GM10266 (cell line): ENCODE measurements around the gene SLC35B1.

ENCODE experiments used
- DNase-seq: peaks from one replicate; pipeline ENCODE4 v3.0.0; 2012; ENCODE audit errors: extremely low spot score
- CTCF ChIP-seq: IDR thresholded peaks from 2 replicates; pipeline ENCODE4 v1.5.1; 2012; ENCODE audit warnings: mild to moderate bottlenecking, low read depth; ENCODE audit not compliant: control insufficient read depth, insufficient read depth; ENCODE audit errors: missing control alignments

Gene SLC35B1

GRCh38 chr17:49695698-49696232 is 12.0 kb downstream of the SLC35B1 start:
- DNase-seq, result no peak
- no peak for TF ChIP-seq CTCF

DNA sequence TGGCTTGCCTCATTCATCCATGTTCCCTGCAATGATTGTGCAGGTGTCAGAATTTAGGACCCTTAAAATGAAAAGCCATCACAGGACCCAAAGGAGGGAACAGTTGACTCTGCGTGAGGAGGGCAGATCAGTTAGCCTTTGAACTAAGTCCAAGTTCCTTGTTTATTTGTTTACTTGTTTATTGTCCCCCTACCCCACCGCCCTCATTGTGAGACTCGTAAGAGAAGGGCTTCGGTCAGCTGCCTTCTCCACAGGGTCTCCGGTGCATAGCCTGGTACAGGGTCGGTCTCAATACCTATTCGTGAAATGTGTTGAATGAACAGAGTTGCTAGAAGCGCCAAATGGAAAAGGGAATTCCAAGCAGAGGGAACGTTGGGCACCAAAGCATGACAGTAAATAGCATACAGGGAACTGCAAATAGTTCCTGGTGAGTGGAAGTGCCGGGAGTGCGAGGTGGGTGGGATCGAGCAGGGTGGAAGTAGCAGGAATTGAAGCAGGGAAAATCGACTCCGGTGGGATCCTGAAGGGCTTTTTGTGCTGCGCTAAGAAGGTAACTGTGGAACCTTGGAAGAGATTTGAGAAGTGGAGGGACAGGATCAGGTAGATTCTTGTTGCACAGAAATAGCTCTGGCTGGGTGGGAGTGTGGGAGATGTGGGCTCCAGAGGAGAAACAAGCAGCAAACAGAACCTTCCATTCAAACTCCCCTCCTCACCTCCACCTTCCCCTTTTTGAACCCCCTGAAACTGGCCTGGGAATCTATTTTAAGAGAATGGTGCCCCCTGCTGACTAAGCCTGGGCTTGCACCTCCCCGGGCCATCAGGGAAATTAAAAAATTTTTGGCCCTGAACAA is 12.7 kb downstream of the SLC35B1 start:
- TF ChIP-seq CTCF, result peak; percentile 81
- DNase-seq, result peak; percentile 56

DNA sequence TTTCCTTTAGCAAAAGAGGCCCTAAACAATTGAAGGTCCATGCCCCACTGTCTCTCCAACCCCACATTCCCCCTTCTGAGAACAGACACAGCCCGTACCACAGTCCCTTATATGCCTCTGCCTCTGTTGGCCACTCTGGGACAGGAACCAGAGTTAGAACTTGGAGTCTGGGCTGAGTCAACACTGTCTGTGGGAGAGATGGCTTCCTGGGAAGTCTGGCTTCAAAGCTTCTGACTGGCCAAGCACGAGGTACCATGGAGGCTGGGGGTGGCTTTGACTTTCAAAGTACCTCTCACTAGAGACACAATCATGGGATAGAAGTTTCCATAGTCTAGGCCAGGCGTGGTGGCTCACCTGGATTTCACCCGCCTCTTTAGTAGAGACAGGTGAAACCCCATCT is 15.0 kb downstream of the SLC35B1 start:
- TF ChIP-seq CTCF, result no peak
- no peak for DNase-seq

DNA sequence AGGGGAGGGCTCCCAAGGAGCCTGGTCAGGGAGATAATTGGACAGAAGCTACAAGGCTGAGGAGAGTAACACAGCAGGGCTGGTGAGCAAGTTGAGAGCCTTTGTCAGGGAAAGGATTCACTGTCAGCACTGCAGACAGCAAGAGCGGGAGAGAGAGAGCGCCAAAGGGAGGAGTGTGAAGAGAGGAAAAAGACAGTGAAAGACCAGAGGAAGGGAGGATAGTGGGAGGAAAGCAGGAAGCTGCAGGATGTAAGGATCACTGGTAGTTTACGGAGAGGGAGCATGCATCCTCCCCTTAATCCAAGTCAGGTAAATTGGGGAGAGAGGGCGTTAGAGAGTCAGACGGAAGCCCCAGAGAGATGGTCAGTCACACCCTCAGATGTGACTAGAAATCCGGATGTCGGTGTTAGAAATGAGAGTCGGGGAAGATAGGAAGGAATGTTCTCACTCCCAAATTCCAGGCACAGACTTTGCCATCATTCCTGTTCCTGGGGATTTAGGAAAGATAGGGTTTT is 16.0 kb downstream of the SLC35B1 start:
- DNase-seq, result no peak
- no peak for TF ChIP-seq CTCF

- DNase-seq, result no peak
- TF ChIP-seq CTCF, result no peak
Observed at GRCh38 chr17:49691086-49691676, 16.6 kb downstream of the SLC35B1 start.

DNA sequence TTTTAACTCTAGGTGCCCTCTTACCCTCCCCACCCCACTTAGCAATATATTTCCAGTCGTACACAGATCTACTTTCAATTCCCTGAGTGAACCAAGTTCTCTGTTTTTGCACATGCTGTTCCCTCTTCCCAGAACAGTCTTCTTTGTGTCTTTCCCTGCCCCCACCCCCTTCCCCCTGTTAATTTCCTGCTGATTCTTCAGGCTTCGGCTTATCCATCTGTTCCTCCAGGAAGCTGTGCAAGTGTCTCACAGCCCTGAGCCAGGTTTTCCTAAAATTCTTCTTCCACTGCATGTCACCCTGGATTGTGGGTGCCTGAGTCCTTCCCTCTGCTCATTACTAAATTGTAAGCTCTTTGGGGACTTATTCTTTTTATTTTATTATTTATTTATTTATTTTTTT is 17.5 kb downstream of the SLC35B1 start:
- TF ChIP-seq CTCF, result no peak
- no peak for DNase-seq

DNA sequence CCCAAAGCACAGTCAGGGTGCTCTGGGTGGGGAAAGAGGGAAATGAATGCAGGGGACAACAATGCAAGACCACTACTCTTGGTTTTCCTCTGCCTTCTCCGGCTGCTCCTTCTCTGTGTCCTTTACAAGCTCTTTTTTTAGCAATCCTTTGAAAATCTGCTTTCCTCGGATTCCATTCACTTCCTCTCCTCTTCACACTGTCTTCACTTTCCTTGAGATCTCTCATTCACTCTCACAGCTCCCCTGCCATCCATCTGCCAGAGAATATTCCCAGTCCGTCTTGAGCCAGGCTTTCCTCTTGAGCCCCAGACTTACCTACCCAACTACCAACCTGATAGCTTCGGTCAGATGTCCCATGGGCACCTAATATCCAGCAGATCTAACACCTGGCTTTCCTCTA is 18.9 kb downstream of the SLC35B1 start:
- no peak for DNase-seq
- no peak for TF ChIP-seq CTCF
